Neural cell (in vitro differentiated cells): ENCODE results near the gene NCK1. TPM values are rescaled to one million over a fixed set of nuclear protein-coding genes. Genes with fewer than 3 reads are reported as not detected.

Experiments used
- H2AFZ ChIP-seq: fragments of 200-600, 300-800 bp; sonication (generic), shearing (Covaris generic); 2 replicates; pipeline ENCODE4 v1.6.0; 2014; ENCODE audit warnings: low read depth, mild to moderate bottlenecking, antibody characterized with exemption, low read length, moderate library complexity
- H3F3A ChIP-seq: fragments of 200-600 bp; shearing (Covaris generic); 2 replicates; pipeline ENCODE4 v1.6.1; 2016; ENCODE audit warnings: mild to moderate bottlenecking, moderate library complexity, mixed read lengths, antibody characterized with exemption, low read length; ENCODE audit not compliant: insufficient read depth, poor library complexity, severe bottlenecking
- H3K27ac ChIP-seq: fragments of 200-600, 300-800 bp; sonication (generic), shearing (Covaris generic); 2 replicates; pipeline ENCODE4 v1.5.1; 2014; ENCODE audit warnings: mild to moderate bottlenecking, low read length, moderate library complexity
- H3K27me3 ChIP-seq: fragments of 300-800, 200-600 bp; sonication (generic), shearing (Covaris generic); 2 replicates; pipeline ENCODE4 v1.6.0; 2014; ENCODE audit warnings: mild to moderate bottlenecking, low read depth, low read length, moderate library complexity; ENCODE audit not compliant: insufficient read depth
- H3K36me3 ChIP-seq: fragments of 300-800, 200-600 bp; sonication (generic), shearing (Covaris generic); 2 replicates; pipeline ENCODE4 v1.5.1; 2014; ENCODE audit warnings: mild to moderate bottlenecking, antibody characterized with exemption, low read length, moderate library complexity; ENCODE audit not compliant: insufficient read depth
- H3K4me2 ChIP-seq: fragments of 300-800, 200-600 bp; sonication (generic), shearing (Covaris generic); 2 replicates; pipeline ENCODE4 v1.6.0; 2014; ENCODE audit warnings: mild to moderate bottlenecking, low read length
- H3K4me3 ChIP-seq: fragments of 300-800, 200-600 bp; sonication (generic), shearing (Covaris generic); 2 replicates; pipeline ENCODE4 v1.5.1; 2014; ENCODE audit warnings: mild to moderate bottlenecking, low read length, moderate library complexity
- H3K79me2 ChIP-seq: fragments of 200-600 bp; shearing (Covaris generic); replicated peaks from 2 replicates; pipeline ENCODE4 v1.6.0; 2014; ENCODE audit warnings: mild to moderate bottlenecking, low read length, moderate library complexity; ENCODE audit not compliant: insufficient read depth
- H3K9ac ChIP-seq: fragments of 300-800, 200-600 bp; sonication (generic), shearing (Covaris generic); 2 replicates; pipeline ENCODE4 v1.6.1; 2016; ENCODE audit warnings: mild to moderate bottlenecking, low read length, mixed read lengths
- H3K9me2 ChIP-seq: fragments of 200-600 bp; shearing (Covaris generic); 2 replicates; pipeline ENCODE4 v1.6.1; 2016; ENCODE audit warnings: mild to moderate bottlenecking, low read length, mixed read lengths; ENCODE audit not compliant: insufficient read depth
- H3K9me3 ChIP-seq: fragments of 200-600, 300-800 bp; sonication (generic), shearing (Covaris generic); 2 replicates; pipeline ENCODE4 v1.6.1; 2016; ENCODE audit warnings: mild to moderate bottlenecking, mixed run types, low read length, moderate library complexity, mixed read lengths
- H4K20me1 ChIP-seq: fragments of 200-600 bp; shearing (Covaris generic); 2 replicates; pipeline ENCODE4 v1.6.1; 2016; ENCODE audit warnings: mild to moderate bottlenecking, mixed run types; ENCODE audit not compliant: insufficient read depth
- EP300 ChIP-seq: fragments of 450-650 bp; conservative IDR thresholded peaks from 2 replicates; pipeline ENCODE4 v1.6.1; 2014; ENCODE audit warnings: antibody characterized with exemption, mild to moderate bottlenecking, moderate library complexity; ENCODE audit not compliant: poor library complexity, severe bottlenecking
- EZH2 ChIP-seq: fragments of 200-600, 300-800 bp; shearing (Covaris generic), sonication (generic); IDR thresholded peaks from 2 replicates; pipeline ENCODE4 v1.6.1; 2014; ENCODE audit warnings: antibody characterized with exemption, low read length, borderline replicate concordance, mild to moderate bottlenecking; ENCODE audit not compliant: insufficient read depth, poor library complexity, severe bottlenecking
- MXI1 ChIP-seq: fragments of 450-650 bp; conservative IDR thresholded peaks from 2 replicates; pipeline ENCODE4 v1.6.1; 2014; ENCODE audit warnings: antibody characterized with exemption, mild to moderate bottlenecking; ENCODE audit not compliant: poor library complexity, severe bottlenecking
- POLR2AphosphoS5 ChIP-seq: IDR thresholded peaks from 2 replicates; pipeline ENCODE4 v1.6.1; 2012
- RAD21 ChIP-seq: fragments of 450-650 bp; conservative IDR thresholded peaks from 2 replicates; pipeline ENCODE4 v1.6.1; 2014; ENCODE audit warnings: antibody characterized with exemption, mild to moderate bottlenecking, moderate library complexity
- SMC3 ChIP-seq: fragments of 450-650 bp; conservative IDR thresholded peaks from 2 replicates; pipeline ENCODE4 v1.6.1; 2014; ENCODE audit warnings: antibody characterized with exemption, mild to moderate bottlenecking, moderate library complexity; ENCODE audit not compliant: poor library complexity
- TAF1 ChIP-seq: IDR thresholded peaks from 2 replicates; pipeline ENCODE4 v1.6.1; 2012; ENCODE audit warnings: low read depth
- polyA plus RNA-seq: library from polyadenylated mRNA; depleted of rRNA; stranded (reverse); fragments of >200 nt; gene quantifications from 2 replicates; pipeline ENCODE4 v1.2.3, GENCODE V29; 2014
- TF ChIP-seq, protein P1 (sequence below): fragments of 450-650 bp; IDR thresholded peaks from 2 replicates; pipeline ENCODE4 v1.5.1; 2014; ENCODE audit warnings: antibody characterized with exemption, mild to moderate bottlenecking, moderate library complexity; ENCODE audit not compliant: poor library complexity, severe bottlenecking
- TF ChIP-seq, protein P2 (sequence below): IDR thresholded peaks from 2 replicates; pipeline ENCODE4 v1.6.1; 2012; ENCODE audit warnings: borderline replicate concordance

The NCK1 gene
- polyA plus RNA-seq, 1 donor from 2014 or later = 21.5 TPM

GRCh38 chr3:136958939-136959338, 96.9 kb downstream of the NCK1 start:
- no peak overlapping the region for H2AFZ ChIP-seq
- H3K4me2 ChIP-seq = no peak overlapping the region
- no peaks in the 10 kb centered on the region for H3K9me2 ChIP-seq
- no peaks in the 10 kb centered on the region for H3K79me2 ChIP-seq
- H3K9ac ChIP-seq = no peak overlapping the region
- no peak overlapping the region for H3K27ac ChIP-seq
- H3K27me3 ChIP-seq = no peaks in the 10 kb centered on the region
- no peak for TF ChIP-seq EP300
- no peak for TF ChIP-seq MXI1
- TF ChIP-seq, protein P1, sequence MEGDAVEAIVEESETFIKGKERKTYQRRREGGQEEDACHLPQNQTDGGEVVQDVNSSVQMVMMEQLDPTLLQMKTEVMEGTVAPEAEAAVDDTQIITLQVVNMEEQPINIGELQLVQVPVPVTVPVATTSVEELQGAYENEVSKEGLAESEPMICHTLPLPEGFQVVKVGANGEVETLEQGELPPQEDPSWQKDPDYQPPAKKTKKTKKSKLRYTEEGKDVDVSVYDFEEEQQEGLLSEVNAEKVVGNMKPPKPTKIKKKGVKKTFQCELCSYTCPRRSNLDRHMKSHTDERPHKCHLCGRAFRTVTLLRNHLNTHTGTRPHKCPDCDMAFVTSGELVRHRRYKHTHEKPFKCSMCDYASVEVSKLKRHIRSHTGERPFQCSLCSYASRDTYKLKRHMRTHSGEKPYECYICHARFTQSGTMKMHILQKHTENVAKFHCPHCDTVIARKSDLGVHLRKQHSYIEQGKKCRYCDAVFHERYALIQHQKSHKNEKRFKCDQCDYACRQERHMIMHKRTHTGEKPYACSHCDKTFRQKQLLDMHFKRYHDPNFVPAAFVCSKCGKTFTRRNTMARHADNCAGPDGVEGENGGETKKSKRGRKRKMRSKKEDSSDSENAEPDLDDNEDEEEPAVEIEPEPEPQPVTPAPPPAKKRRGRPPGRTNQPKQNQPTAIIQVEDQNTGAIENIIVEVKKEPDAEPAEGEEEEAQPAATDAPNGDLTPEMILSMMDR = no peak
- no peak for TF ChIP-seq POLR2AphosphoS5
- TF ChIP-seq RAD21 = no peak
- no peak for TF ChIP-seq SMC3
- no peak for TF ChIP-seq EZH2
- TF ChIP-seq, protein P2, sequence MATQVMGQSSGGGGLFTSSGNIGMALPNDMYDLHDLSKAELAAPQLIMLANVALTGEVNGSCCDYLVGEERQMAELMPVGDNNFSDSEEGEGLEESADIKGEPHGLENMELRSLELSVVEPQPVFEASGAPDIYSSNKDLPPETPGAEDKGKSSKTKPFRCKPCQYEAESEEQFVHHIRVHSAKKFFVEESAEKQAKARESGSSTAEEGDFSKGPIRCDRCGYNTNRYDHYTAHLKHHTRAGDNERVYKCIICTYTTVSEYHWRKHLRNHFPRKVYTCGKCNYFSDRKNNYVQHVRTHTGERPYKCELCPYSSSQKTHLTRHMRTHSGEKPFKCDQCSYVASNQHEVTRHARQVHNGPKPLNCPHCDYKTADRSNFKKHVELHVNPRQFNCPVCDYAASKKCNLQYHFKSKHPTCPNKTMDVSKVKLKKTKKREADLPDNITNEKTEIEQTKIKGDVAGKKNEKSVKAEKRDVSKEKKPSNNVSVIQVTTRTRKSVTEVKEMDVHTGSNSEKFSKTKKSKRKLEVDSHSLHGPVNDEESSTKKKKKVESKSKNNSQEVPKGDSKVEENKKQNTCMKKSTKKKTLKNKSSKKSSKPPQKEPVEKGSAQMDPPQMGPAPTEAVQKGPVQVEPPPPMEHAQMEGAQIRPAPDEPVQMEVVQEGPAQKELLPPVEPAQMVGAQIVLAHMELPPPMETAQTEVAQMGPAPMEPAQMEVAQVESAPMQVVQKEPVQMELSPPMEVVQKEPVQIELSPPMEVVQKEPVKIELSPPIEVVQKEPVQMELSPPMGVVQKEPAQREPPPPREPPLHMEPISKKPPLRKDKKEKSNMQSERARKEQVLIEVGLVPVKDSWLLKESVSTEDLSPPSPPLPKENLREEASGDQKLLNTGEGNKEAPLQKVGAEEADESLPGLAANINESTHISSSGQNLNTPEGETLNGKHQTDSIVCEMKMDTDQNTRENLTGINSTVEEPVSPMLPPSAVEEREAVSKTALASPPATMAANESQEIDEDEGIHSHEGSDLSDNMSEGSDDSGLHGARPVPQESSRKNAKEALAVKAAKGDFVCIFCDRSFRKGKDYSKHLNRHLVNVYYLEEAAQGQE = no peak
- TF ChIP-seq TAF1 = no peak
- H3K36me3 ChIP-seq = no peaks in the 10 kb centered on the region
- no peaks in the 10 kb centered on the region for H4K20me1 ChIP-seq
- H3K9me3 ChIP-seq = no peaks in the 10 kb centered on the region
- H3K4me3 ChIP-seq = no peak overlapping the region
- H3F3A ChIP-seq = no peaks in the 10 kb centered on the region

DNA sequence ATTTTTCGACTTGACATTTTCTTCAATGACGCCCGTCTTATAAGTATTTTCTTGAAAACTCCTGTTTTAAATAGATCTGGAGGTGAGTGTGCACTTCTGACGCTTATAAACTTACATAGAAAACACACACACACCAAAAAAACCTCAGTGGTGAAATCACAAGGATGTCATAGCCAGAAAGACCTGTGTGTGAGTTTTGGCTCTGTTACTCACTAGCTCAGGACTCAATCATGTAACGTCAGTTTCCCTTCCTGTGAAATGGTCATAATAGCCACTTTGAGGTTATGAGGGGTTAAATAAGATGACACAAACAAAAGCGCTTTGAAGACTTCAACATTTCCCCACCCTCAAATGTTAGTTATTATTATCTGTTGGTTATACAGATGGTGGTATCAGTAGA, 97.6 kb downstream of the NCK1 start:
- H3K9me3 ChIP-seq = no peaks in the 10 kb centered on the region

More for the DNA sequence above, 97.6 kb downstream of the NCK1 start:
- H3K27ac ChIP-seq = no peak overlapping the region
- TF ChIP-seq SMC3 (no peak), TAF1 (no peak), RAD21 (no peak), MXI1 (no peak), POLR2AphosphoS5 (no peak), EP300 (no peak), EZH2 (no peak)
- TF ChIP-seq, protein P2 = no peak
- TF ChIP-seq, protein P1 = no peak
- no peak overlapping the region for H3K9ac ChIP-seq
- no peaks in the 10 kb centered on the region for H3F3A ChIP-seq
- no peak overlapping the region for H2AFZ ChIP-seq
- no peak overlapping the region for H3K4me2 ChIP-seq
- H3K36me3 ChIP-seq = no peaks in the 10 kb centered on the region
- no peaks in the 10 kb centered on the region for H3K9me2 ChIP-seq
- no peak overlapping the region for H3K4me3 ChIP-seq
- no peaks in the 10 kb centered on the region for H3K27me3 ChIP-seq
- no peaks in the 10 kb centered on the region for H3K79me2 ChIP-seq
- H4K20me1 ChIP-seq = no peaks in the 10 kb centered on the region
